Neural cell (in vitro differentiated cells): ENCODE measurements around the gene EMCN. TPM values are rescaled to one million over a fixed set of nuclear protein-coding genes. Genes with fewer than 3 reads are reported as not detected.

Experiments
- H2AFZ ChIP-seq: fragments of 200-600, 300-800 bp; sonication (generic), shearing (Covaris generic); 2 replicates; pipeline ENCODE4 v1.6.0; 2014; ENCODE audit warnings: low read depth, mild to moderate bottlenecking, antibody characterized with exemption, low read length, moderate library complexity
- H3F3A ChIP-seq: fragments of 200-600 bp; shearing (Covaris generic); 2 replicates; pipeline ENCODE4 v1.6.1; 2016; ENCODE audit warnings: mild to moderate bottlenecking, moderate library complexity, mixed read lengths, antibody characterized with exemption, low read length; ENCODE audit not compliant: insufficient read depth, poor library complexity, severe bottlenecking
- H3K27ac ChIP-seq: fragments of 200-600, 300-800 bp; sonication (generic), shearing (Covaris generic); 2 replicates; pipeline ENCODE4 v1.5.1; 2014; ENCODE audit warnings: mild to moderate bottlenecking, low read length, moderate library complexity
- H3K27me3 ChIP-seq: fragments of 300-800, 200-600 bp; sonication (generic), shearing (Covaris generic); 2 replicates; pipeline ENCODE4 v1.6.0; 2014; ENCODE audit warnings: mild to moderate bottlenecking, low read depth, low read length, moderate library complexity; ENCODE audit not compliant: insufficient read depth
- H3K36me3 ChIP-seq: fragments of 300-800, 200-600 bp; sonication (generic), shearing (Covaris generic); 2 replicates; pipeline ENCODE4 v1.5.1; 2014; ENCODE audit warnings: mild to moderate bottlenecking, antibody characterized with exemption, low read length, moderate library complexity; ENCODE audit not compliant: insufficient read depth
- H3K4me2 ChIP-seq: fragments of 300-800, 200-600 bp; sonication (generic), shearing (Covaris generic); 2 replicates; pipeline ENCODE4 v1.6.0; 2014; ENCODE audit warnings: mild to moderate bottlenecking, low read length
- H3K4me3 ChIP-seq: fragments of 300-800, 200-600 bp; sonication (generic), shearing (Covaris generic); 2 replicates; pipeline ENCODE4 v1.5.1; 2014; ENCODE audit warnings: mild to moderate bottlenecking, low read length, moderate library complexity
- H3K79me2 ChIP-seq: fragments of 200-600 bp; shearing (Covaris generic); replicated peaks from 2 replicates; pipeline ENCODE4 v1.6.0; 2014; ENCODE audit warnings: mild to moderate bottlenecking, low read length, moderate library complexity; ENCODE audit not compliant: insufficient read depth
- H3K9ac ChIP-seq: fragments of 300-800, 200-600 bp; sonication (generic), shearing (Covaris generic); 2 replicates; pipeline ENCODE4 v1.6.1; 2016; ENCODE audit warnings: mild to moderate bottlenecking, low read length, mixed read lengths
- H3K9me2 ChIP-seq: fragments of 200-600 bp; shearing (Covaris generic); 2 replicates; pipeline ENCODE4 v1.6.1; 2016; ENCODE audit warnings: mild to moderate bottlenecking, low read length, mixed read lengths; ENCODE audit not compliant: insufficient read depth
- H3K9me3 ChIP-seq: fragments of 200-600, 300-800 bp; sonication (generic), shearing (Covaris generic); 2 replicates; pipeline ENCODE4 v1.6.1; 2016; ENCODE audit warnings: mild to moderate bottlenecking, mixed run types, low read length, moderate library complexity, mixed read lengths
- H4K20me1 ChIP-seq: fragments of 200-600 bp; shearing (Covaris generic); 2 replicates; pipeline ENCODE4 v1.6.1; 2016; ENCODE audit warnings: mild to moderate bottlenecking, mixed run types; ENCODE audit not compliant: insufficient read depth
- CTCF ChIP-seq: fragments of 450-650 bp; IDR thresholded peaks from 2 replicates; pipeline ENCODE4 v1.5.1; 2014; ENCODE audit warnings: antibody characterized with exemption, mild to moderate bottlenecking, moderate library complexity; ENCODE audit not compliant: poor library complexity, severe bottlenecking
- EP300 ChIP-seq: fragments of 450-650 bp; conservative IDR thresholded peaks from 2 replicates; pipeline ENCODE4 v1.6.1; 2014; ENCODE audit warnings: antibody characterized with exemption, mild to moderate bottlenecking, moderate library complexity; ENCODE audit not compliant: poor library complexity, severe bottlenecking
- EZH2 ChIP-seq: fragments of 200-600, 300-800 bp; shearing (Covaris generic), sonication (generic); IDR thresholded peaks from 2 replicates; pipeline ENCODE4 v1.6.1; 2014; ENCODE audit warnings: antibody characterized with exemption, low read length, borderline replicate concordance, mild to moderate bottlenecking; ENCODE audit not compliant: insufficient read depth, poor library complexity, severe bottlenecking
- MXI1 ChIP-seq: fragments of 450-650 bp; conservative IDR thresholded peaks from 2 replicates; pipeline ENCODE4 v1.6.1; 2014; ENCODE audit warnings: antibody characterized with exemption, mild to moderate bottlenecking; ENCODE audit not compliant: poor library complexity, severe bottlenecking
- POLR2AphosphoS5 ChIP-seq: IDR thresholded peaks from 2 replicates; pipeline ENCODE4 v1.6.1; 2012
- RAD21 ChIP-seq: fragments of 450-650 bp; conservative IDR thresholded peaks from 2 replicates; pipeline ENCODE4 v1.6.1; 2014; ENCODE audit warnings: antibody characterized with exemption, mild to moderate bottlenecking, moderate library complexity
- REST ChIP-seq: IDR thresholded peaks from 2 replicates; pipeline ENCODE4 v1.6.1; 2012; ENCODE audit warnings: borderline replicate concordance
- SMC3 ChIP-seq: fragments of 450-650 bp; conservative IDR thresholded peaks from 2 replicates; pipeline ENCODE4 v1.6.1; 2014; ENCODE audit warnings: antibody characterized with exemption, mild to moderate bottlenecking, moderate library complexity; ENCODE audit not compliant: poor library complexity
- TAF1 ChIP-seq: IDR thresholded peaks from 2 replicates; pipeline ENCODE4 v1.6.1; 2012; ENCODE audit warnings: low read depth
- polyA plus RNA-seq: library from polyadenylated mRNA; depleted of rRNA; stranded (reverse); fragments of >200 nt; gene quantifications from 2 replicates; pipeline ENCODE4 v1.2.3, GENCODE V29; 2014

The EMCN gene
- polyA plus RNA-seq, 1 donor from 2014 or later: 0.77 TPM

GRCh38 chr4:100369871-100370270 is 148.0 kb downstream of the EMCN start:
- H3K9ac ChIP-seq: no peak overlapping the region
- H3K27me3 ChIP-seq: no peaks in the 10 kb centered on the region
- no peaks in the 10 kb centered on the region for H3K79me2 ChIP-seq
- no peaks in the 10 kb centered on the region for H3K9me2 ChIP-seq
- no peak overlapping the region for H2AFZ ChIP-seq
- H3K4me3 ChIP-seq: no peak overlapping the region
- no peaks in the 10 kb centered on the region for H3F3A ChIP-seq
- no peak overlapping the region for H3K27ac ChIP-seq
- H4K20me1 ChIP-seq: no peaks in the 10 kb centered on the region
- H3K4me2 ChIP-seq: no peak overlapping the region
- no peaks in the 10 kb centered on the region for H3K36me3 ChIP-seq
- no peak for TF ChIP-seq TAF1
- no peak for TF ChIP-seq EZH2
- no peak for TF ChIP-seq POLR2AphosphoS5
- no peak for TF ChIP-seq MXI1
- TF ChIP-seq RAD21: no peak
- no peak for TF ChIP-seq CTCF
- TF ChIP-seq REST: no peak
- no peak for TF ChIP-seq EP300
- TF ChIP-seq SMC3: no peak
- no peaks in the 10 kb centered on the region for H3K9me3 ChIP-seq

- Histone ChIP-seq H4K20me1 (no peaks in the 10 kb centered on the region), H3K9me2 (no peaks in the 10 kb centered on the region), H3K9me3 (no peaks in the 10 kb centered on the region), H3K4me3 (no peak overlapping the region), H3K27ac (no peak overlapping the region), H3F3A (no peaks in the 10 kb centered on the region), H2AFZ (no peak overlapping the region), H3K9ac (no peak overlapping the region), H3K79me2 (no peaks in the 10 kb centered on the region), H3K4me2 (no peak overlapping the region), H3K36me3 (no peaks in the 10 kb centered on the region), H3K27me3 (no peaks in the 10 kb centered on the region)
- TF ChIP-seq CTCF: no peak
- no peak for TF ChIP-seq MXI1
- TF ChIP-seq REST: no peak
- no peak for TF ChIP-seq EZH2
- no peak for TF ChIP-seq RAD21
- TF ChIP-seq EP300: no peak
- TF ChIP-seq TAF1: no peak
- TF ChIP-seq SMC3: no peak
- TF ChIP-seq POLR2AphosphoS5: no peak
Measured at GRCh38 chr4:100367451-100367850, 150.4 kb downstream of the EMCN start.
